22Rv1 (cell line): Measurements from ENCODE around the gene MDK.

Source experiments
- H3K27ac ChIP-seq: fragments of 450-650 bp; 2 replicates; pipeline ENCODE4 v1.5.1; 2017
- CTCF ChIP-seq: fragments of 450-650 bp; IDR thresholded peaks from 2 replicates; pipeline ENCODE4 v1.5.1; 2017; ENCODE audit warnings: mild to moderate bottlenecking
- ZFX ChIP-seq: fragments of 450-650 bp; IDR thresholded peaks from 2 replicates; pipeline ENCODE4 v1.6.1; 2017; ENCODE audit warnings: antibody characterized with exemption, borderline replicate concordance

Gene MDK

DNA sequence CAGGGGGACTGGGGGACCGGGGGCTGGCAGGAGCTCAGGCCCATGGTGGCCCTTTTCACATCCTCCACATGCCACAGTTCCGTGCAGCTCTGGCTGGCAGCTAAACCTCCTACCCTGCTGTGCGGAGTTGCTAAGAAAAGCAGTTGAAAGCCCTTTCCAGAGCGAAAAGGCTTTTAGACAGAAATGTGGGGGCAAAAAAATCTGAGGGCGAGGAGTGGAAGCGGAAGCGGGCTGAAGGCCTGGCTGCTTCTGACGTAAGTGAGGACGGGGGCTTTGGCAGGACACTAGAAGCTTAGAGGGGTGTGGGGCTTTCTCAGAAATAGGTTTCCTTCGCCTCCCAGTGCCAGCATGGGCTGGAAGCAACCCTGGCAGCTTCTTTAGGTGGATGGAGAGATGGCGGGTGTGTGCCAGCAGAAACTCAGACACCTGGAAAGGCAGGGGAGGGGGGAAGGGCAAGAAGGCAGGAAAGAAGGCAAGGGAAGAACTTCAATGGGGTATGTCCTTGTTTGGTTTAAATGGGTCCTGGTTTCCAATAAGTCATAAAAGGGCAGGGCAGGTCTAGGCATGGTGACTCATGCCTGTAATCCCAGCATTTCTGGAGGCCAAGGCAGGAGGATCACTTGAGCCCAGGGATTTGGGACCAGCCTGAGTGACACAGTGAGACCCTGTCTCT, 45.4 kb upstream of the MDK start:
- H3K27ac ChIP-seq = peak overlapping the region; percentile 36
- TF ChIP-seq CTCF (no peak), ZFX (no peak)

- H3K27ac ChIP-seq = peak overlapping the region; percentile 100
- TF ChIP-seq CTCF (no peak), ZFX (no peak)
These were observed 44.8 kb upstream of the MDK start for GRCh38 chr11:46336563-46337180.

GRCh38 chr11:46337626-46338345, 43.7 kb upstream of the MDK start:
- peak overlapping the region; percentile 100 for H3K27ac ChIP-seq
- TF ChIP-seq CTCF = no peak
- TF ChIP-seq ZFX = no peak

DNA sequence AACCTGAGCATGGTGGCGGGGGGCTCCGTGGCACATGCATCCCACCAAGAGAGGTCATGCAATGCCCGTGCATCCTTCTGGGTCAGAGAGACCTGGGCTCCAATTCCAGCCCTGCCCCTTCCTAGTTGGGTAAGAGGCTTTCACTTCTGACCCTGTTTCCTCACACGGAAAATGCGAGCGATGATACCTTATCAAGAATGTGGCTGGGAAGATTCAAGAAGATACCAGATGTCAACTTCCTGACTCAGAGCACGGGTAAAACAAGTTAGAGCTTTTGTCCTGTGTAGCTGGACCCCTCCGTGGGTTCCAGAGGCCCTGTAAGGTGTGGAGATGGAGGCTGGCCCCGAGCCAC, 42.9 kb upstream of the MDK start:
- TF ChIP-seq CTCF = no peak
- no peak for TF ChIP-seq ZFX
- H3K27ac ChIP-seq = peak overlapping the region; percentile 100

GRCh38 chr11:46338988-46339666, 42.3 kb upstream of the MDK start:
- TF ChIP-seq CTCF = peak; percentile 54
- no peak for TF ChIP-seq ZFX
- H3K27ac ChIP-seq = peak overlapping the region; percentile 100

GRCh38 chr11:46339816-46340215, 41.7 kb upstream of the MDK start:
- peak overlapping the region; percentile 100 for H3K27ac ChIP-seq
- TF ChIP-seq CTCF = no peak
- no peak for TF ChIP-seq ZFX

- no peak for TF ChIP-seq ZFX
- TF ChIP-seq CTCF = no peak
- H3K27ac ChIP-seq = peak overlapping the region; percentile 100
These were observed 40.0 kb upstream of the MDK start for GRCh38 chr11:46341454-46341853.
